Right ventricle myocardium superior (tissue), 1 donor: ENCODE data around the gene GALK2. TPM values are rescaled to one million over a fixed set of nuclear protein-coding genes. Genes with fewer than 3 reads are reported as not detected.
"Not testable (repeated sequence)": the region's sequence is repeated elsewhere in the genome, so short reads cannot be mapped to it uniquely, and the experiment has no call there.

Source experiments
- ATAC-seq: fragments of 200-7000 bp; cut with Tn5 transposase; one replicate; pipeline ENCODE4 v1.9.1; 2020; ENCODE audit warnings: mild to moderate bottlenecking; ENCODE audit not compliant: poor library complexity
- DNase-seq: peaks from one replicate; pipeline ENCODE4 v3.0.0-alpha.2; 2020
- intact Hi-C: fragments of 100-400 bp; cut with DNase I; formaldehyde crosslinking; loops from one replicate; pipeline ENCODE4 v1.11.2; 2022
- total RNA-seq: library from RNA; stranded (reverse); fragmentation: NEBNext Ultra II Directional; extraction: Animal tissue kit (Norgen Biotek cat#: 25700); gene quantifications from one replicate; pipeline ENCODE4 v1.2.1, GENCODE V29; 2021
- donor health status: DM: no; HTN: yes; CAD: no; lungs with severe emphysema.

GALK2 gene
- total RNA-seq, 1 donor from 2014 or later = 31.5 TPM

GRCh38 chr15:49155110-49155833, 14.8 kb upstream of the GALK2 start, which contains the start of gene COPS2:
TSS of gene COPS2 (minus strand) at chr15:49155599. CDS start at chr15:49155578, 21 bp downstream.
- intact Hi-C loops = loop anchor here (5.0 to 10.0 kb wide), 2 partner anchors 278 to 470 kb away; partner anchors contain the start of genes DTWD1, EID1 and FAM227B
- ATAC-seq = peak; percentile 99
- DNase-seq = peak; percentile 92

DNA sequence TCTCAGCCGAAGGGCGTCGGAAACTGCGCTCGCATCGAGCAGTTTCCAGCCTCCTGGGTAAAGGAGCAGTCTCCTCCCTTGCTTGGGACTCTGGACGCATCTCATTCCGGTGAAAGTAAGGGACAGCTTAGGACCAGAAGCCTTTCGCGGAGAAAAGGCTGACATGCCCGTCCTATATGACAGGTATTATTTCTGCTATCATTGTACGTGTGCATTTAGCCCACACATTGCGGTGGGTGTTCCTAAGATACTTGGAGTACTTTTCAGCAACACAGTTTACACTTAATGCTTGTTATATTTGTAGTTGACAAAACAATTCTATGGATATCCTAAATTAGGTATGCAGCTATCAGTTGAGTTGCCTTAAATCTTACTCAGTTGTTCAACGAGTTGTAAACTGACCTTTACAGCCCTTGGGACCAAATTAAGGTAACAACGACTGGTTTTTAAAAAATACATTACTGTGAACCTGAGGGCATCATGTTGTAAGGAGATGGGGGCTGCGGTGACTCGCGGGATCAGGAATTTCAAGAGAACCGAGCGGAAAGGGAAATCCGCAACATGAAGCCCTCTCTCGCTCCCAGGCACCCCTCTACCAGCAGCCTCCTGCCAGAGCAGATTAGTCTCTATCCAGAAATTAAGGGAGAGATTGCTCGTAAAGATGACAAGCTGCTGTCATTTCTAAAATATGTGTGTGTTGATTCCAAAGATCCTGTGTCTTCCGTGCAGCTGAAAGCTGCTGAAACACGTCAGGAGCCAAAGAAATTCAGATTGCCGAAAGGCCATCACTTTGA, 14.0 kb upstream of the GALK2 start:
- no peak for DNase-seq
- intact Hi-C loops = loop anchor here (5.0 to 10.0 kb wide), 2 partner anchors 279 to 469 kb away; partner anchors contain the start of genes DTWD1, EID1 and FAM227B

DNA sequence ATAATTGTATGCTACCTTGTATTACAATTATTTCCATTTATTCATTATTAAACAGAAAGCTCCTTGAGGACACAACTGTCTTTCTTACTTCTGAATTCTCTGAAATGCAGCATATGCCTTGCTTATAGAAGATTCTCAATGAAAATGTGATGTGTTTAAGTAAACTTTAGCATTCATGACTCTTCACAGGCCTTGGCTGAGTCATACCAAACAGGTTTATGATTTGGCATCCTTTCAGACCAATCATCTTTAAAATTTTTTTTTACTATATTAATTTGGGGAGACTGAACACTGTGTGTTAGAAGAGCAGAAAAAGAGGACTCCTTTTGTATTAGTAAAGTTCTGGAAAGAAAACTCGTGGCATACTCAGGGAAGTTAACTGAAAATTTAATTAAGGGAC, 6.4 kb upstream of the GALK2 start:
- ATAC-seq = no peak
- DNase-seq = no peak
- intact Hi-C loops = no loop called here

More for the DNA sequence above, 14.0 kb upstream of the GALK2 start:
- no peak for ATAC-seq

GRCh38 chr15:49164865-49165264, 5.2 kb upstream of the GALK2 start:
- intact Hi-C loops = no loop called here
- DNase-seq = no peak
- no peak for ATAC-seq

- ATAC-seq = no peak
- no peak for DNase-seq
- intact Hi-C loops = no loop called here
Observed at GRCh38 chr15:49168016-49168415, 2.0 kb upstream of the GALK2 start.

DNA sequence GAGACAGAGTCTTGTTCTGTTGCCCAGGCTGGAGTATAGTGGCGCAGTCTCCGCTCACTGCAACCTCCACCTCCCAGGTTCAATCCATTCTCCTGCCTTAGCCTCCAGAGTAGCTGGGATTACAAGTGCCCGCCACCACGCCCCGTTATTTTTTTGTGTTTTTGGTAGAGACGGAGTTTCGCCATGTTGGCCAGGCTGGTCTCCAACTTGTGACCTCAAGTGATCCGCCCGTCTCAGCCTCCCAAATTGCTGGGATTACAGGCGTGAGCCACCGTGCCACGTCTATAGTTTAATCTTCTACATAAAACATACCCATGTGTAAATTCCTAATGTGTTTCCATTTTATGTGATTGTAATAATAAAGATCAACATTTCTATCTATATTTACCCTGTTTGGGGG, 1.7 kb downstream of the GALK2 start:
- intact Hi-C loops = no loop called here
- ATAC-seq (no peak), DNase-seq (no peak)

DNA sequence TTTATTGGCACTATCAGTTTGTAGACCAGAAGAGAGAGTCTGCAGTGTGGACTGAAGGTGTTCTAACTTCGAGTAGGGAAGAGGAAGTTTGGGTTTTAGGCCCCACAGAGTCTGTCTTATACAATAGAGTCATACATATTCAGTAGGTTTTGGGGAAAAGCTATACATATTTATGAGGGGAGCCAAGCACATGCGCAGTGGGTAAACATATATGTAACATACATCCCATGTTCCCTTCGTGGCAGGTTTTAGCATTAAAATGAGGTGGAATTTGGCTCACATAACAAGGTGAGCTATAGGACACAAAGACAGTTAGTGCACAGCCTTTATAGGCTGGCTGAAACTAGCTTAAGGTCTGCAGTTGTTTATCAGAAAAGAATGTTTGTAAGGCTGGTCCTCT, 4.9 kb downstream of the GALK2 start:
- intact Hi-C loops = no loop called here
- no peak for ATAC-seq
- no peak for DNase-seq

DNA sequence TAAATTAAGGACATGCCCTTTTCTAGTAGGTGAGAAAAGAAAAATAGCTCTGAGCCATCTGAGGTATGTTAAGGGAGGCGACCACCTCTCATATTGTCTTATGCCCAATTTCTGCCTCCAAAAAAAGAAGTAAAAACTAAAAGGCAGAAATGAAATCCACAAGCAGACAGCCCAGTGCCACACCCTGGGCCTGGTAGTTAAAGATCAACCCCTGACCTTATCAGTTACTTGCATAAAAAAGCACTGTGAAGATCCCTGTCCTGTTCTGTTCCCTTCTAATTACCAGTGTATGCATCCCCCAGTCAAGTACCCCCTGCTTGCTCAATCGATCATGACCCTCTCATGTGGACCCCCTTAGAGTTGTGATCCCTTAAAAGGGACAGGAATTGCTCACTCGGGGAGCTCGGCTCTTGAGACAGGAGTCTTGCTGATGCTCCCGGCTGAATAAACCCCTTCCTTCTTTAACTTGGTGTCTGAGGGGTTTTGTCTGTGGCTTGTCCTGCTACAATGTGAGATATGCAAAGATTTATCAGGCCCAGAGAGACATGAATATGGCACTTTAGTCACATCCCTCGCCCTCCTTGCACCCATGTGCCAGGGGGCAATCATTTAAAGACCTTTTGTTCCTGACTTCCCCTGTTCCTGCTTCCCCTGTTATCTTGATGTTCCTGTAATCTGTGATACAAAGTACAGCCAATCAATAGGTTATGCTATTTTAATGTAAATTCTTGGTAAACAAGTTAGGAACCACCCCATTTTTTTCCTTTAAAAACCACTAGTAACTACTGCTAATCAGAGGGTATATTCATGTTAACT, 5.7 kb downstream of the GALK2 start:
- ATAC-seq, intact Hi-C loops, DNase-seq: not testable (repeated sequence)

DNA sequence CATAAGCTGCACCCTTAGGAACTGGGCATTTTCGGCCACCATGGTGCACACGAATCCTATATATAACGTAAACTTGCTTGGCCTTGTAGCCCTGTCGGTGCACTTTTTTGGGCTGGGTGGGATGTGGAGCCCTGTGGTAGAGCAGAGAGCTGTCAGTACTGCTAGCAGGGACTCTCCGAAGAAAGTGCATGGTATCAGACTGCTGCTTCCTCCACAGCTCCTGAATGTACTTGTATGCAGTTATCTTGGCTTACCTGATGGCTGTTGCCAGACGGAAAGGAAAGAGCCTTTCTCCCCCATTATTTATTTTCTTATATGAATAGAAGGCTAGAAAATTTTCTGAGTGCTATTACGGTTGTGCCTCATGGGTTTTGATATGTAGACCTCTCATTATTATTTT, 8.4 kb downstream of the GALK2 start:
- DNase-seq (no peak), ATAC-seq (no peak)
- intact Hi-C loops = no loop called here

GRCh38 chr15:49179433-49180190, 9.6 kb downstream of the GALK2 start:
- intact Hi-C loops = no loop called here
- no peak for ATAC-seq
- no peak for DNase-seq

- intact Hi-C loops = no loop called here
- no peak for DNase-seq
- no peak for ATAC-seq
Observed at GRCh38 chr15:49182128-49182527, 12.1 kb downstream of the GALK2 start.

DNA sequence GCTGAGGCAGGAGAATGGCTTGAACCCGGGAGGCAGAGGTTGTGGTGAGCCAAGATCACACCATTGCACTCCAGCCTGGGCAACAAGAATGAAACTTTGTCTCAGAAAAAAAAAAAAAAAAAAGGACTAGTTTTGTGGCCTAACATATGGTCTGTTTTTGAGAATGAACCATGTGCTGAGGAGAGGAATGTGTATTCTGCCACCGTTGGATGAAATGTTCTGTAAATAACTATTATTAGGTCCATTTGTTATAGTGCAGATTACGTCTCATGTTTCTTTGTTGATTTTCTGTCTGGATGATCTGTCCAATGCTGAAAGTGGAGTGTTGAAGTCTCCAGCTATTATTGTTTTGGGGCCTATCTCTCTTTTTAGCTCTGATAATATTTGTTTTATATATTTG, 13.7 kb downstream of the GALK2 start:
- ATAC-seq, DNase-seq, intact Hi-C loops: not testable (repeated sequence)

- ATAC-seq = no peak
- DNase-seq = no peak
- intact Hi-C loops = no loop called here
Observed at GRCh38 chr15:49185473-49185872, 15.4 kb downstream of the GALK2 start.

GRCh38 chr15:49187549-49188245, 17.6 kb downstream of the GALK2 start:
- ATAC-seq = no peak
- DNase-seq = no peak
- intact Hi-C loops = no loop called here

DNA sequence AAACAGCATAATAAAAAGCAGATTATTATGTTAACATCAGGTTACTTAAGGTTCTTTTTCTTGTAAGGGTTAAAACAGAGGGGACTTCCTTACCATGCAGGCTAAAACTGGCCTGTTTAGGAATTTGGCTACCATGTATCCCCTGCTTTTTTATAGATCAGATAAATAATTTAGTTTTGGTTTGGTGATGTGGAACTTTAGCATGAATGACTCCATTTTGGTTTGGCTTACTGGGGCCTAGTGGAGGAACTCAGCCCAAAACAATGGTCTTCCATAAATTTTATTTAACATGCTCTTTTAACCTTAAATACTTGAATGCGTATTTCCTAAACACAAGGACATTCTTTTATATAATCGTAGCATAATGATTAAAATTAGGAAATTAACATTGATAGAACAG, 18.9 kb downstream of the GALK2 start:
- no peak for ATAC-seq
- intact Hi-C loops = no loop called here
- no peak for DNase-seq

- ATAC-seq (no peak), DNase-seq (no peak)
- intact Hi-C loops = no loop called here
Observed at GRCh38 chr15:49189631-49190030, 19.6 kb downstream of the GALK2 start.

DNA sequence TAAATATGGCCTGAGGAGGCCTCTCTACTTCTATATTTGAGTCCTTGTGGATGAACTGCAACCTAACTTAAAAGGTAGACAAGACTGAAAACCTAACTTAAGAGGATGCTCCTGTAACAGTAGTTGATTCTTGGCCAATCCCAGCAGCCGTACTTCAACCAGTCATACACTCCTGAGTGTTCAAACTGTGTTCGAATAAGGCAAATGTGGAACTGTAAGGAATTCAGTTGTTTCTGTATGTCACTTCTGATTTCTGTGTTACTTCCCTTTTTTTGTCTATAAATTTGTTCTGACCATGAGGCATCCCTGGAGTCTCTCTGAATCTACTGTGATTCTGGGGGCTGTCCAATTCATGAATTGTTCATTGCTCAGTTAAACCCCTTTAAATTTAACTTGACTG, 20.5 kb downstream of the GALK2 start:
- intact Hi-C loops = no loop called here
- no peak for ATAC-seq

GRCh38 chr15:49191892-49192291, 21.8 kb downstream of the GALK2 start:
- intact Hi-C loops = no loop called here
- DNase-seq (no peak), ATAC-seq (no peak)

More for the DNA sequence above, 20.5 kb downstream of the GALK2 start:
- DNase-seq = no peak
